SHP77 treated with DMSO at 0.1 percent for 48 hours (cell line): ENCODE results near the gene KRT14.
"Not testable (repeated sequence)": the region's sequence is repeated elsewhere in the genome, so short reads cannot be mapped to it uniquely, and the experiment has no call there.

ENCODE experiments used
- DNase-seq: peaks from one replicate; lab custom pipeline; 2025; lab: John Stamatoyannopoulos, UW

The KRT14 gene

GRCh38 chr17:41623184-41623861 lies 36.6 kb upstream of the KRT14 start:
- not testable (repeated sequence) for DNase-seq

GRCh38 chr17:41622340-41623183 lies 35.9 kb upstream of the KRT14 start:
- not testable (repeated sequence) for DNase-seq

GRCh38 chr17:41621916-41622315 lies 35.2 kb upstream of the KRT14 start:
- DNase-seq = no peak

DNA sequence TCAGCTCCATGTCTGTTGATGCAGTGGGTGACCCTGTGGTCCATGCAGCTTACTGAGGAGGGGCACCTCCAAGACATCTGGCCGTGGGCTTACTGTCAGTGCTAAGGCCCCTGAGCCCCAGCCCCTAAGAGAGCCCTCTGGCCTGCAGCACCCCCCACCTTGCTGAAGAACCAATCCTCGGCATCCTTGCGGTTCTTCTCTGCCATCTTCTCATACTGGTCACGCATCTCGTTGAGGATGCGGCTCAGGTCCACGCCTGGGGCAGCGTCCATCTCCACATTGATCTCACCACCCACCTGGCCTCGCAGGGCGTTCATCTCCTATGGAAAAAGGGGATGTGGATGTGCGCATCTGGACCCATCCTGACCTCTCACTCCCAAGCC lies 34.7 kb upstream of the KRT14 start:
- DNase-seq = not testable (repeated sequence)

- DNase-seq = no peak
These were observed 34.1 kb upstream of the KRT14 start for GRCh38 chr17:41620583-41621434.

GRCh38 chr17:41619927-41620582 lies 33.4 kb upstream of the KRT14 start:
- DNase-seq = not testable (repeated sequence)

- no peak for DNase-seq
These were observed 32.6 kb upstream of the KRT14 start for GRCh38 chr17:41619036-41619926.

DNA sequence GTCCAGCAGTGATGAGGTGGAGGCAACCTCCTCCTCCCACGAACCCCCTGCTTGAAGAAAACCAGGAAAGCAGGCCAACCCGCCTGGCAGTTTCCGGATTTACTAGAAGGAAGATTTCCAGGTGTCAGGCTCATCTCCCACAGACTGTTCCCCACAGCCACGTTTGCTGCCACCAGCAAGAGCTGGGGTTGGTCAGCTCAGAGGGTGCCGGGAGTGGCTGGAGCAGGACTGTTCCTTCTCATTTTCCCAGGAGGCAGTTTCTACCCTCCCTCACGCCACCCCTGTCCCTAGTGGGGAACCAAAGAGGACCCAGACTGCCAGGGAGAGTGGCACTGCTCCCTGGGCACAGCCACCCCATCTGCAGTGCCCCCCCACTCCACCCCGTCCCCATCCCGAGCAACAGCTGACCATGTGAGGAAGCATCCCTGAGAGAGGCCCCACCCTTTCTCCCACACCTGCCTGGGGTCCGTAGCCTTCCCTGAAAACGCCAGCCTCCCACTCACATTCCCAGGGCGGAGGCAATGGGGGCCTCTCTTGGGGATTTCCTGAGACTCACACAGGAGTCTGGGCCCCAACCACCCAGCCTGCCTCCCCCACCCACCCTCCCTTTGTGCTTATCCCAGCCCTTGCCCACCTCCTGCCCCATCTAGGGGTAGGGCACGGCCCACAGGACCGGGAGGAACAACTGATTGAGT lies 31.8 kb upstream of the KRT14 start:
- DNase-seq = no peak

DNA sequence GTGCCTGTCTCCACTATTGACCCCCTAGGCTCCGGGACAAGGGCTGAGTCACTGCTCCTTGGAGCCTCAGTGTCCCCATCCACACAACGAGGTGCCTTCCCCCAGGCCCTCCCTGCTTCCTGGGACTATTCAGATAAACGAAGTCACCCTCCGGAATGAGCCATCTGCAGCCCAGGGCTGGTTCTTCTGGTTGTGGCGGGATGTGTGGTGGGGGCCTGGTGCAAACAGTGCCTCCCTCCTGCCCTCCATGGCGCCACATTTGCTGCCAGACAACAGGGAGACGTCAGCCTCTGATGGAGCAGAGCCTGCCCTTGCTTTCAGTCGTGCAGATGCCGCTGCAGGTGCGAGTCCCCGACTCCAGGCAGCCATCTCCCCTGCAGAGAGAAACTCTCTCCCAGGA lies 31.0 kb upstream of the KRT14 start:
- DNase-seq = no peak

DNA sequence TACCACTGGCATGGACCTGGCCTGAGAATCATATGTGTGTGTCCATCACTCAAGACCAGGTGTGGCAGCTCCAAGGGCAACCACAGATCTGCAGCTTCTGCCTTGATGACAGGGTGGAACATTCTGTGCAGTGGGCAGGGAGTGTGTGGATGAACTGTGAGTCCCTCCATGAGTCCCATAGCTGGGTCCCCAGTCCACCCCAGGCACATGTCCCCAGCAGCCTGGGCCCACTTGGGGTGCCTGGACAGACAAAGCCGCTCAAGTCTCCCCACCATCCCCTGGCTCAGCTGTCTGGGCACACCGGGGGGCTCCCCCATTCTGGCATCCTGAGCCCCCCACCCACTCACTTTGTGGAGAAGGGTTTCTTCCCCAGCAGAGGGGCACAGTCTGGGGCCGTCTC lies 30.4 kb upstream of the KRT14 start:
- no peak for DNase-seq

GRCh38 chr17:41616486-41616885 lies 29.8 kb upstream of the KRT14 start:
- not testable (repeated sequence) for DNase-seq

- no peak for DNase-seq
These were observed 28.8 kb upstream of the KRT14 start for GRCh38 chr17:41615454-41615853.

GRCh38 chr17:41614767-41615166 lies 28.1 kb upstream of the KRT14 start:
- not testable (repeated sequence) for DNase-seq

- no peak for DNase-seq
These were observed 27.4 kb upstream of the KRT14 start for GRCh38 chr17:41614098-41614497.

- DNase-seq = no peak
These were observed 26.8 kb upstream of the KRT14 start for GRCh38 chr17:41613277-41614082.

- not testable (repeated sequence) for DNase-seq
These were observed 25.9 kb upstream of the KRT14 start, which contains the start of gene KRT16 for GRCh38 chr17:41612376-41613160. Gene KRT16, minus strand, starts transcription at chr17:41612767. Its CDS starts 79 bp downstream, at chr17:41612688.

- no peak for DNase-seq
These were observed 24.4 kb upstream of the KRT14 start for GRCh38 chr17:41610965-41611640.

GRCh38 chr17:41610061-41610517 lies 23.4 kb upstream of the KRT14 start:
- not testable (repeated sequence) for DNase-seq
